GM23338 (cell line): ENCODE results near the gene WWC1. TPM values are rescaled to one million over a fixed set of nuclear protein-coding genes. Genes with fewer than 3 reads are reported as not detected.

Experiments used
- ATAC-seq: fragments of 200-7000 bp; cut with Tn5 transposase; 3 replicates; pipeline ENCODE4 v1.9.1; 2020
- DNase-seq: peaks from one replicate; pipeline ENCODE4 v3.0.0-alpha.2; 2015; ENCODE audit warnings: low spot score
- H2AFZ ChIP-seq: fragments of 200-600 bp; sonication (generic); 2 replicates; pipeline ENCODE4 v1.8.0; 2016; ENCODE audit warnings: antibody characterized with exemption, mild to moderate bottlenecking, moderate library complexity
- H3F3A ChIP-seq: fragments of 200-600 bp; sonication (generic); replicated peaks from 2 replicates; pipeline ENCODE4 v1.8.0; 2017; ENCODE audit warnings: antibody characterized with exemption, mixed run types, low read depth
- H3K27ac ChIP-seq: fragments of 200-600 bp; sonication (generic); 2 replicates; pipeline ENCODE4 v1.6.1; 2016; ENCODE audit warnings: low read depth
- H3K27me3 ChIP-seq: fragments of 200-600 bp; sonication (generic); 2 replicates; pipeline ENCODE4 v1.8.0; 2016; ENCODE audit warnings: mild to moderate bottlenecking, mixed run types, moderate library complexity; ENCODE audit not compliant: insufficient read depth
- H3K36me3 ChIP-seq: fragments of 200-600 bp; sonication (generic); 2 replicates; pipeline ENCODE4 v1.8.0; 2016; ENCODE audit warnings: mild to moderate bottlenecking; ENCODE audit not compliant: insufficient read depth
- H3K4me1 ChIP-seq: fragments of 200-600 bp; sonication (generic); 2 replicates; pipeline ENCODE4 v1.8.0; 2016; ENCODE audit warnings: mild to moderate bottlenecking, moderate library complexity; ENCODE audit not compliant: insufficient read depth
- H3K4me2 ChIP-seq: fragments of 200-600 bp; sonication (generic); 2 replicates; pipeline ENCODE4 v1.7.1; 2017; ENCODE audit warnings: mixed run types
- H3K4me3 ChIP-seq: fragments of 200-600 bp; sonication (generic); 2 replicates; pipeline ENCODE4 v1.6.1; 2016; ENCODE audit warnings: mixed run types
- H3K79me2 ChIP-seq: fragments of 200-600 bp; sonication (generic); replicated peaks from 2 replicates; pipeline ENCODE4 v1.8.0; 2017; ENCODE audit warnings: mild to moderate bottlenecking; ENCODE audit not compliant: insufficient read depth
- H3K9me2 ChIP-seq: fragments of 200-600 bp; sonication (generic); 2 replicates; pipeline ENCODE4 v1.8.0; 2017; ENCODE audit not compliant: insufficient read depth
- H4K20me1 ChIP-seq: fragments of 200-600 bp; sonication (generic); replicated peaks from 2 replicates; pipeline ENCODE4 v1.8.0; 2017; ENCODE audit warnings: mild to moderate bottlenecking; ENCODE audit not compliant: insufficient read depth
- H3K27ac Mint-ChIP-seq: 2 replicates; pipeline ENCODE4 v1.8.0; 2020; ENCODE audit warnings: inconsistent platforms, mild to moderate bottlenecking, moderate library complexity, mixed read lengths
- H3K27me3 Mint-ChIP-seq: 3 replicates; pipeline ENCODE4 v1.8.0; 2022; ENCODE audit warnings: low read depth, mild to moderate bottlenecking, moderate library complexity, mixed read lengths, inconsistent platforms; ENCODE audit not compliant: insufficient read depth, poor library complexity
- H3K36me3 Mint-ChIP-seq: 3 replicates; pipeline ENCODE4 v1.8.0; 2021; ENCODE audit warnings: low read depth, mild to moderate bottlenecking, inconsistent platforms, moderate library complexity, mixed read lengths
- H3K4me1 Mint-ChIP-seq: 3 replicates; pipeline ENCODE4 v1.8.0; 2020; ENCODE audit warnings: mild to moderate bottlenecking, inconsistent platforms, mixed read lengths
- H3K4me3 Mint-ChIP-seq: 3 replicates; pipeline ENCODE4 v1.8.0; 2021; ENCODE audit warnings: moderate library complexity, mild to moderate bottlenecking, inconsistent platforms, mixed read lengths
- H3K9me3 Mint-ChIP-seq: 3 replicates; pipeline ENCODE4 v1.8.0; 2020; ENCODE audit warnings: moderate library complexity, mild to moderate bottlenecking, inconsistent platforms, mixed read lengths
- CREB1 ChIP-seq: fragments of 250-450 bp; sonication (Bioruptor Pico); IDR thresholded peaks from 2 replicates; pipeline ENCODE4 v1.5.0; 2020; ENCODE audit warnings: low read depth, mild to moderate bottlenecking, moderate library complexity
- JUNB ChIP-seq: IDR thresholded peaks from one replicate; pipeline ENCODE4 v1.6.1; 2016; ENCODE audit warnings: antibody characterized with exemption; ENCODE audit not compliant: unreplicated experiment
- NANOG ChIP-seq: IDR thresholded peaks from 2 replicates; pipeline ENCODE4 v1.6.1; 2016; ENCODE audit warnings: antibody characterized with exemption, borderline replicate concordance
- POLR2AphosphoS5 ChIP-seq: IDR thresholded peaks from 2 replicates; pipeline ENCODE4 v1.6.1; 2016; ENCODE audit warnings: antibody characterized with exemption, low read depth
- REST ChIP-seq: IDR thresholded peaks from one replicate; pipeline ENCODE4 v1.6.1; 2018; ENCODE audit warnings: antibody characterized with exemption; ENCODE audit not compliant: unreplicated experiment
- ZNF114 ChIP-seq: fragments of 250-450 bp; sonication (Bioruptor Pico); IDR thresholded peaks from 2 replicates; pipeline ENCODE4 v1.5.0; 2020; ENCODE audit warnings: mild to moderate bottlenecking, moderate library complexity
- ZNF462 ChIP-seq: fragments of 250-450 bp; sonication (Bioruptor Pico); IDR thresholded peaks from 2 replicates; pipeline ENCODE4 v1.5.0; 2020; ENCODE audit warnings: mild to moderate bottlenecking, moderate library complexity
- polyA plus RNA-seq: library from polyadenylated mRNA; unstranded; fragments of >200 nt; fragmentation: Nextera tagmentation; extraction: Ambion mirVana; gene quantifications from 2 replicates; pipeline ENCODE4 v1.2.1, GENCODE V29; 2016
- total RNA-seq: library from RNA; depleted of rRNA; stranded (reverse); fragments of >200 nt; shearing (Covaris generic); gene quantifications from 2 replicates; pipeline ENCODE4 v1.2.3, GENCODE V29; 2014

WWC1 gene
- total and polyA plus RNA-seq, 2 experiments from 2014 or later: 25.4 to 27.8 TPM

GRCh38 chr5:168282120-168282519 is 9.3 kb upstream of the WWC1 start:
- Histone ChIP-seq H3K4me2 (0 out of 2 replicates have a peak overlapping the region, but pooled peaks have one; percentile 48), H3K4me3 (no peak overlapping the region), H3K9me2 (no peaks in the 10 kb centered on the region), H3K27ac (no peak overlapping the region), H4K20me1 (no peaks in the 10 kb centered on the region), H3K79me2 (no peaks in the 10 kb centered on the region), H3K36me3 (no peaks in the 10 kb centered on the region), H3K4me1 (peaks cover 9% of the 10 kb centered on the region; the same call in 1 of the 2 replicates), H3K27me3 (no peaks in the 10 kb centered on the region), H2AFZ (peak overlapping the region; percentile 90), H3F3A (no peaks in the 10 kb centered on the region)
- no peak overlapping the region for H3K4me3 Mint-ChIP-seq
- H3K9me3 Mint-ChIP-seq: no peaks in the 10 kb centered on the region
- no peak for DNase-seq
- H3K4me1 Mint-ChIP-seq: peaks cover 19% of the 10 kb centered on the region
- peak; percentile 81 for ATAC-seq
- H3K36me3 Mint-ChIP-seq: no peaks in the 10 kb centered on the region
- no peak overlapping the region for H3K27ac Mint-ChIP-seq
- TF ChIP-seq ZNF462 (CRISPR knock-in tag) (no peak), CREB1 (no peak), REST (no peak), POLR2AphosphoS5 (no peak), ZNF114 (no peak), JUNB (no peak), NANOG (no peak)
- peaks cover 6% of the 10 kb centered on the region for H3K27me3 Mint-ChIP-seq
